SK-N-SH (cell line): ENCODE measurements around the gene POC5. TPM values are rescaled to one million over a fixed set of nuclear protein-coding genes. Genes with fewer than 3 reads are reported as not detected.

Experiments used
- CTCF ChIA-PET: fragments of 300-600, 350-600 bp; formaldehyde crosslinking; extraction: SDS; loops from one replicate; lab custom pipeline; 2021; lab: Yijun Ruan, JAX
- POLR2A ChIA-PET: fragments of 350-600 bp; sonication (Branson Sonifier 250); formaldehyde crosslinking; extraction: SDS; loops from one replicate; lab custom pipeline; 2020; ENCODE audit warnings: antibody characterized with exemption, inconsistent platforms; lab: Yijun Ruan, JAX
- DNase-seq: peaks from one replicate; pipeline ENCODE4 v3.0.0; 2012
- H2AFZ ChIP-seq: fragments of 200-600 bp; sonication (generic); 2 replicates; pipeline ENCODE4 v1.8.1; 2016; ENCODE audit warnings: antibody characterized with exemption, mild to moderate bottlenecking, low read depth
- H3F3A ChIP-seq: fragments of 200-600 bp; sonication (generic); replicated peaks from 2 replicates; pipeline ENCODE3; 2016; ENCODE audit warnings: antibody characterized with exemption, mild to moderate bottlenecking; ENCODE audit not compliant: insufficient read depth
- H3K27ac ChIP-seq, 2 experiments: fragments of 200-500 bp in 1 of 2; fragments of 200-600 bp in 1 of 2; sonication (Bioruptor generic) in 1 of 2; sonication (generic), shearing (Covaris generic) in 1 of 2; 2 replicates each; pipeline versions ENCODE4 v1.5.1 to v1.6.1; 2014 to 2016; ENCODE audit warnings: low read depth in 2 of 2, inconsistent platforms in 1 of 2, low read length in 1 of 2, mild to moderate bottlenecking in 1 of 2, mixed read lengths in 1 of 2
- H3K27me3 ChIP-seq: fragments of 200-600 bp; sonication (generic), shearing (Covaris generic); 2 replicates; pipeline ENCODE4 v1.6.1; 2016; ENCODE audit warnings: mixed run types; ENCODE audit not compliant: insufficient read depth
- H3K36me3 ChIP-seq, 2 experiments: fragments of 200-500 bp in 1 of 2; fragments of 200-600 bp in 1 of 2; sonication (Bioruptor generic) in 1 of 2; sonication (generic) in 1 of 2; replicated peaks in 1 of 2; 2 replicates each; pipeline versions ENCODE3 to v1.5.1; 2014 to 2016; ENCODE audit warnings: low read length in 1 of 2, mild to moderate bottlenecking in 1 of 2; ENCODE audit not compliant: insufficient read depth in 2 of 2, control insufficient read depth in 1 of 2
- H3K4me1 ChIP-seq, 2 experiments: fragments of 200-500 bp in 1 of 2; fragments of 200-600 bp in 1 of 2; sonication (Bioruptor generic) in 1 of 2; sonication (generic), shearing (Covaris generic) in 1 of 2; 2 replicates each; pipeline versions ENCODE4 v1.5.1 to v1.6.1; 2014 to 2016; ENCODE audit warnings: low read depth in 1 of 2, low read length in 1 of 2, mixed run types in 1 of 2; ENCODE audit not compliant: insufficient read depth in 2 of 2, control insufficient read depth in 1 of 2
- H3K4me2 ChIP-seq: fragments of 200-600 bp; sonication (generic), shearing (Covaris generic); 2 replicates; pipeline ENCODE4 v1.6.1; 2017; ENCODE audit warnings: mixed run types
- H3K4me3 ChIP-seq, 2 experiments: fragments of 200-500 bp in 1 of 2; fragments of 200-600 bp in 1 of 2; sonication (Bioruptor generic) in 1 of 2; sonication (generic), shearing (Covaris generic) in 1 of 2; 2 replicates each; pipeline versions ENCODE4 v1.5.1 to v1.8.1; 2014 to 2016; ENCODE audit warnings: low read depth in 2 of 2, inconsistent platforms in 1 of 2, low read length in 1 of 2, mild to moderate bottlenecking in 1 of 2, mixed read lengths in 1 of 2, moderate library complexity in 1 of 2
- H3K79me2 ChIP-seq: fragments of 200-600 bp; sonication (generic); 2 replicates; pipeline ENCODE4 v1.8.1; 2017; ENCODE audit warnings: mild to moderate bottlenecking; ENCODE audit not compliant: insufficient read depth
- H3K9ac ChIP-seq: fragments of 200-600 bp; sonication (generic); 2 replicates; pipeline ENCODE4 v1.6.1; 2017; ENCODE audit warnings: mixed run types
- H3K9me2 ChIP-seq: fragments of 200-600 bp; sonication (generic); 2 replicates; pipeline ENCODE4 v1.6.1; 2017; ENCODE audit warnings: mixed run types
- H3K9me3 ChIP-seq: fragments of 200-600 bp; sonication (generic); 2 replicates; pipeline ENCODE4 v1.6.1; 2017; ENCODE audit warnings: mixed run types, mild to moderate bottlenecking, moderate library complexity
- H4K20me1 ChIP-seq: fragments of 200-600 bp; sonication (generic); 2 replicates; pipeline ENCODE4 v1.6.1; 2017; ENCODE audit warnings: mild to moderate bottlenecking, mixed run types; ENCODE audit not compliant: insufficient read depth
- CHD2 ChIP-seq: fragments of 150-350 bp; IDR thresholded peaks from 2 replicates; pipeline ENCODE4 v1.6.1; 2018; ENCODE audit warnings: low read length; ENCODE audit not compliant: partially characterized antibody
- CTCF ChIP-seq: fragments of 200-600 bp; sonication (generic); IDR thresholded peaks from 2 replicates; pipeline ENCODE4 v1.6.1; 2017; ENCODE audit warnings: antibody characterized with exemption, mild to moderate bottlenecking, moderate library complexity
- ELF1 ChIP-seq: IDR thresholded peaks from 2 replicates; pipeline ENCODE4 v1.4.0; 2012
- GABPA ChIP-seq: IDR thresholded peaks from 2 replicates; pipeline ENCODE4 v1.4.0; 2012; ENCODE audit warnings: low read depth, mild to moderate bottlenecking
- IRF3 ChIP-seq: fragments of 150-350 bp; IDR thresholded peaks from 2 replicates; pipeline ENCODE4 v1.6.1; 2016; ENCODE audit warnings: mild to moderate bottlenecking, low read depth, low read length
- JUND ChIP-seq: IDR thresholded peaks from 2 replicates; pipeline ENCODE4 v1.4.0; 2012
- MEF2A ChIP-seq: IDR thresholded peaks from 2 replicates; pipeline ENCODE4 v1.4.0; 2012; ENCODE audit warnings: low read depth, borderline replicate concordance
- MXI1 ChIP-seq: IDR thresholded peaks from 2 replicates; pipeline ENCODE4 v1.6.1; 2012; ENCODE audit warnings: mild to moderate bottlenecking, low read depth, low read length, improper control_type of control experiment
- NRF1 ChIP-seq: IDR thresholded peaks from 2 replicates; pipeline ENCODE4 v1.6.1; 2012; ENCODE audit warnings: low read depth, mild to moderate bottlenecking, low read length
- RAD21 ChIP-seq: IDR thresholded peaks from 2 replicates; pipeline ENCODE4 v1.6.1; 2012; ENCODE audit warnings: mild to moderate bottlenecking, low read length
- RFX5 ChIP-seq: IDR thresholded peaks from 2 replicates; pipeline ENCODE4 v1.6.1; 2012; ENCODE audit warnings: mild to moderate bottlenecking, improper control_type of control experiment, low read length
- RXRA ChIP-seq: IDR thresholded peaks from 2 replicates; pipeline ENCODE4 v1.4.0; 2012; ENCODE audit warnings: low read depth, mild to moderate bottlenecking, borderline replicate concordance
- SIN3A ChIP-seq: IDR thresholded peaks from 2 replicates; pipeline ENCODE4 v1.6.1; 2012; ENCODE audit warnings: low read depth, mild to moderate bottlenecking, low read length, moderate library complexity, borderline replicate concordance
- SMC3 ChIP-seq: IDR thresholded peaks from 2 replicates; pipeline ENCODE4 v1.6.1; 2012; ENCODE audit warnings: low read depth, low read length, improper control_type of control experiment
- TCF12 ChIP-seq: IDR thresholded peaks from 2 replicates; pipeline ENCODE4 v1.4.0; 2012
- YY1 ChIP-seq: IDR thresholded peaks from 2 replicates; pipeline ENCODE4 v1.4.0; 2012; ENCODE audit warnings: low read depth, mild to moderate bottlenecking
- ZBTB33 ChIP-seq: IDR thresholded peaks from 2 replicates; pipeline ENCODE4 v1.4.0; 2012; ENCODE audit warnings: low read depth, borderline replicate concordance
- WGBS: methylation state at CpG from one replicate; pipeline ENCODE4 v1.1.6; 2017; ENCODE audit warnings: low lambda C conversion rate; 5-methylcytosine and 5-hydroxymethylcytosine counted together
- polyA plus RNA-seq, 3 experiments: library from polyadenylated mRNA; depleted of rRNA; stranded (reverse); fragments of >200 nt; gene quantifications; 2 replicates each; pipeline ENCODE4 v1.2.3, GENCODE V29; 2012

Gene POC5
- polyA plus RNA-seq, 1 of the 3 experiments (the other 2 are of a cell fraction), result 15.9 TPM

- H3K9me3 ChIP-seq, result no peaks in the 10 kb centered on the region
- ChIA-PET POLR2A (no interaction called here), CTCF (no interaction called here)
- H4K20me1 ChIP-seq, result no peaks in the 10 kb centered on the region
- no peak overlapping the region for H3K4me2 ChIP-seq
- no peaks in the 10 kb centered on the region for H3K79me2 ChIP-seq
- no peak overlapping the region for H3K4me3 ChIP-seq
- H2AFZ ChIP-seq, result no peak overlapping the region
- no peaks in the 10 kb centered on the region for H3K4me1 ChIP-seq
- no peak for TF ChIP-seq NRF1
- TF ChIP-seq ZBTB33, result no peak
- no peak for TF ChIP-seq ELF1
- TF ChIP-seq RFX5, result no peak
- TF ChIP-seq RAD21, result no peak
- no peak for TF ChIP-seq JUND
- TF ChIP-seq TCF12, result no peak
- TF ChIP-seq MEF2A, result no peak
- TF ChIP-seq YY1, result no peak
- no peak for TF ChIP-seq RXRA
- TF ChIP-seq IRF3, result no peak
- TF ChIP-seq SIN3A, result no peak
- no peak for TF ChIP-seq GABPA
- TF ChIP-seq SMC3, result no peak
- TF ChIP-seq CTCF, result no peak
- TF ChIP-seq CHD2, result no peak
- no peak for TF ChIP-seq MXI1
- H3K27ac ChIP-seq, result peak overlapping the region in 1 of 2 experiments; percentile 57; a peak in 2 of 4 replicates
- H3K9me2 ChIP-seq, result no peaks in the 10 kb centered on the region
- DNase-seq, result no peak
- no peaks in the 10 kb centered on the region for H3K27me3 ChIP-seq
- no peaks in the 10 kb centered on the region for H3K36me3 ChIP-seq
- no peaks in the 10 kb centered on the region for H3F3A ChIP-seq
- no peak overlapping the region for H3K9ac ChIP-seq
- WGBS, result 91% methylated on average over 2 of the region's 2 CpGs
These were observed 76.4 kb downstream of the POC5 start for GRCh38 chr5:75640826-75641225.
